WTC11 (cell line): ENCODE measurements around the gene POLR3B. TPM values are rescaled to one million over a fixed set of nuclear protein-coding genes. Genes with fewer than 3 reads are reported as not detected.

Source experiments
- ATF2 ChIP-seq: sonication (generic); formaldehyde crosslinking; IDR thresholded peaks from 2 replicates; pipeline ENCODE4 v1.8.1; 2022; ENCODE audit warnings: low read depth, missing genetic modification reagents, borderline replicate concordance
- CBFB ChIP-seq: sonication (generic); formaldehyde crosslinking; IDR thresholded peaks from 2 replicates; pipeline ENCODE4 v1.8.1; 2022; ENCODE audit warnings: mild to moderate bottlenecking, low read depth, missing genetic modification reagents
- CREM ChIP-seq: sonication (generic); formaldehyde crosslinking; IDR thresholded peaks from 2 replicates; pipeline ENCODE4 v1.8.1; 2022; ENCODE audit warnings: mild to moderate bottlenecking, missing genetic modification reagents, moderate library complexity
- CTCF ChIP-seq: fragments of 200-600 bp; IDR thresholded peaks from 2 replicates; pipeline ENCODE4 v1.8.0; 2022; ENCODE audit warnings: antibody characterized with exemption
- E2F4 ChIP-seq: sonication (generic); formaldehyde crosslinking; IDR thresholded peaks from 2 replicates; pipeline ENCODE4 v1.8.1; 2022; ENCODE audit warnings: low read depth, mild to moderate bottlenecking, moderate library complexity, missing genetic modification reagents, borderline replicate concordance
- GRHL2 ChIP-seq: fragments of 250-450 bp; sonication (Bioruptor Pico); IDR thresholded peaks from 2 replicates; pipeline ENCODE4 v1.8.0; 2022; ENCODE audit warnings: mild to moderate bottlenecking, moderate library complexity; ENCODE audit not compliant: insufficient replicate concordance, severe bottlenecking
- HMGXB4 ChIP-seq: sonication (generic); formaldehyde crosslinking; IDR thresholded peaks from 2 replicates; pipeline ENCODE4 v1.8.1; 2023; ENCODE audit warnings: mild to moderate bottlenecking, moderate library complexity, missing genetic modification reagents
- KAT7 ChIP-seq: sonication (generic); formaldehyde crosslinking; IDR thresholded peaks from 2 replicates; pipeline ENCODE4 v1.8.1; 2023; ENCODE audit warnings: missing genetic modification reagents, mild to moderate bottlenecking, borderline replicate concordance
- MXD4 ChIP-seq: fragments of 250-450 bp; sonication (Bioruptor Pico); IDR thresholded peaks from 2 replicates; pipeline ENCODE4 v1.8.0; 2021; ENCODE audit warnings: mild to moderate bottlenecking, moderate library complexity, borderline replicate concordance
- NFE2L1 ChIP-seq: sonication (generic); formaldehyde crosslinking; IDR thresholded peaks from 2 replicates; pipeline ENCODE4 v1.8.1; 2023; ENCODE audit warnings: missing genetic modification reagents
- PRDM15 ChIP-seq: sonication (generic); formaldehyde crosslinking; IDR thresholded peaks from 2 replicates; pipeline ENCODE4 v1.8.0; 2022; ENCODE audit warnings: missing genetic modification reagents
- PREB ChIP-seq: sonication (generic); formaldehyde crosslinking; IDR thresholded peaks from 2 replicates; pipeline ENCODE4 v1.8.1; 2022; ENCODE audit warnings: mild to moderate bottlenecking, missing genetic modification reagents, moderate library complexity, borderline replicate concordance
- ZNF396 ChIP-seq: fragments of 250-450 bp; sonication (Bioruptor Pico); IDR thresholded peaks from 2 replicates; pipeline ENCODE4 v1.8.0; 2021; ENCODE audit warnings: mild to moderate bottlenecking, moderate library complexity, borderline replicate concordance
- ZNF532 ChIP-seq: fragments of 250-450 bp; sonication (Bioruptor Pico); IDR thresholded peaks from 2 replicates; pipeline ENCODE4 v1.9.0; 2021; ENCODE audit warnings: mild to moderate bottlenecking, borderline replicate concordance
- total RNA-seq: library from RNA; stranded (reverse); gene quantifications from 3 replicates; pipeline ENCODE4 v1.2.3, GENCODE V29; 2021

The POLR3B gene
- total RNA-seq, 1 experiment from 2014 or later, result 9.0 TPM

GRCh38 chr12:106364261-106364660 lies 6.7 kb downstream of the POLR3B start (continued):
- TF ChIP-seq PREB (CRISPR knock-in tag) (no peak), CTCF (no peak), HMGXB4 (CRISPR knock-in tag) (no peak), MXD4 (no peak), PRDM15 (no peak), E2F4 (CRISPR knock-in tag) (no peak), NFE2L1 (no peak), KAT7 (CRISPR knock-in tag) (no peak), ZNF396 (CRISPR knock-in tag) (no peak), ZNF532 (CRISPR knock-in tag) (no peak), CREM (CRISPR knock-in tag) (no peak), CBFB (no peak), ATF2 (CRISPR knock-in tag) (no peak), GRHL2 (CRISPR knock-in tag) (no peak)
